Testis (tissue), 2 donors: ENCODE measurements around the gene TOPBP1.

Experiments
- CTCF ChIP-seq, 3 experiments: fragments of 450-650 bp in 2 of 3; fragments of 200-600 bp in 1 of 3; sonication (generic) in 1 of 3; IDR thresholded peaks; one replicate each; pipeline ENCODE4 v1.5.1; 2016 to 2019; ENCODE audit warnings: antibody characterized with exemption in 3 of 3, mild to moderate bottlenecking in 2 of 3, moderate library complexity in 1 of 3
- POLR2A ChIP-seq: fragments of 450-650 bp; IDR thresholded peaks from one replicate; pipeline ENCODE4 v1.6.1; 2017; ENCODE audit warnings: antibody characterized with exemption, mild to moderate bottlenecking, moderate library complexity

- TF ChIP-seq POLR2A (no peak), CTCF (IDR thresholded peaks at IDR 0.05) (no peak)
Observed at GRCh38 chr3:133672461-133672860, 10.7 kb upstream of the TOPBP1 start.
